ENCODE results near the gene ACTG2. TPM values are rescaled to one million over a fixed set of nuclear protein-coding genes. Genes with fewer than 3 reads are reported as not detected.

Gene ACTG2
- not detected for total RNA-seq (2013)
- polyA plus RNA-seq (not detected), polyA minus RNA-seq (not detected in 2 replicates), total RNA-seq (0 to 1.5 (median 0.05) reads per million in 11 experiments)

GRCh38 chr2:73892631-73893329, at the start of gene ACTG2:
ACTG2 (plus strand) TSS chr2:73893008; CDS start chr2:73901312, 8,304 bp downstream.
- no peaks in the 10 kb centered on the region for H3K36me3 Mint-ChIP-seq
- Histone ChIP-seq H3K9ac (ENCODE audit: insufficient read depth, low read length, poor library complexity, severe bottlenecking) (no peak within 1 kb of the TSS), H3K4me3 (replicated peaks in 1 of 3; ENCODE audit: low read depth in 2 of 3, low read length in 3 of 3) (no peak within 1 kb of the TSS), H3K27ac (ENCODE audit: low read depth in 1 of 2, low read length in 2 of 2) (no peak within 1 kb of the TSS), H3K36me3 (replicated peaks in 1 of 2; ENCODE audit: control insufficient read depth in 1 of 2, insufficient read depth in 2 of 2, low read length in 2 of 2) (no peaks in the 10 kb centered on the region), H4K20me1 (ENCODE audit: insufficient read depth, low read length) (no peaks in the 10 kb centered on the region), H3K79me2 (ENCODE audit: insufficient read depth, low read length) (no peaks in the 10 kb centered on the region), H2AFZ (ENCODE audit: insufficient read depth, low read depth, low read length, poor library complexity, severe bottlenecking) (no peak within 1 kb of the TSS), H3K9me3 (replicated peaks in 1 of 2; ENCODE audit: control insufficient read depth in 1 of 2, insufficient read depth in 1 of 2, low read length in 2 of 2) (no peaks in the 10 kb centered on the region), H3K4me1 (ENCODE audit: control insufficient read depth in 1 of 2, insufficient read depth in 2 of 2, low read length in 2 of 2) (peaks cover 6 to 10% of the 10 kb centered on the region in 2 donors), H3K4me2 (replicated peaks; ENCODE audit: extremely low read depth, low read length, poor library complexity, severe bottlenecking) (no peak within 1 kb of the TSS), H3K27me3 (ENCODE audit: control insufficient read depth in 2 of 2, insufficient read depth in 2 of 2, low read length in 2 of 2) (no peaks in the 10 kb centered on the region)
- H3K27ac Mint-ChIP-seq = no peak within 1 kb of the TSS
- intact Hi-C loops (cut with micrococcal nuclease) = no loop called here
- DNase-seq = no peak
- H3K4me1 Mint-ChIP-seq = peaks cover 18% of the 10 kb centered on the region
- H3K4me3 Mint-ChIP-seq = no peak within 1 kb of the TSS
- H3K9me3 Mint-ChIP-seq = peaks cover 0 to 1% (median 0%) of the 10 kb centered on the region in 7 donors
- TF ChIP-seq CTCF (IDR thresholded peaks at IDR 0.05) = no peak
- WGBS (ENCODE audit: insufficient coverage) = 100% methylated on average over 9 of the region's 15 CpGs
- peaks cover 0 to 4% (median 2%) of the 10 kb centered on the region in 3 donors for H3K27me3 Mint-ChIP-seq (ENCODE audit: low read depth in 3 of 3)

DNA sequence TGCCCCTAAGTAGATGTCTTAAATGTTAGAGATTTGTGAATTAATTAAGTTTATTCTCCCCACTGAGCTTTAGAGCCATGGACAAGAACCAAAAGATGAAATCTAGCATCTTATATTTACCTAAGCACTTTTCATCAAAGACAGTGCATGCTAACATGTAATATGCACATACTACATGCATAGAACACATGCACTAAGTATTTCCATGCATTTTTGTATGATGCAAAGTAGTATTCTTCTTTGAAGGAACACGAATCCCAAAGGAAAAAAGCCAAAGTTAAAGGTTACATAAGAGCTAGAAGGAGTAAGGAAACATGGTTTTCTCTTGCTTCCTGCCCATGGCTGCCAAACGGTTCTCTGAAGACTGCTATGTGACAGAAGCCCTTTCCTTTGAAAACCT, 48.7 kb upstream of the ACTG2 start:
- Histone ChIP-seq H3K9me3 (replicated peaks in 1 of 2; ENCODE audit: control insufficient read depth in 1 of 2, insufficient read depth in 1 of 2, low read length in 2 of 2) (no peaks in the 10 kb centered on the region), H3K9ac (ENCODE audit: insufficient read depth, low read length, poor library complexity, severe bottlenecking) (no peak overlapping the region), H3K4me1 (ENCODE audit: control insufficient read depth in 1 of 2, insufficient read depth in 2 of 2, low read length in 2 of 2) (peaks cover 0 to 2% of the 10 kb centered on the region in 2 donors), H3K27ac (ENCODE audit: low read depth in 1 of 2, low read length in 2 of 2) (no peak overlapping the region), H3K27me3 (ENCODE audit: control insufficient read depth in 2 of 2, insufficient read depth in 2 of 2, low read length in 2 of 2) (no peaks in the 10 kb centered on the region), H3K4me2 (replicated peaks; ENCODE audit: extremely low read depth, low read length, poor library complexity, severe bottlenecking) (no peak overlapping the region), H3K79me2 (ENCODE audit: insufficient read depth, low read length) (peaks cover 24% of the 10 kb centered on the region), H2AFZ (ENCODE audit: insufficient read depth, low read depth, low read length, poor library complexity, severe bottlenecking) (no peak overlapping the region), H4K20me1 (ENCODE audit: insufficient read depth, low read length) (peaks cover 23% of the 10 kb centered on the region), H3K4me3 (replicated peaks in 1 of 3; ENCODE audit: low read depth in 2 of 3, low read length in 3 of 3) (no peak overlapping the region), H3K36me3 (replicated peaks in 1 of 2; ENCODE audit: control insufficient read depth in 1 of 2, insufficient read depth in 2 of 2, low read length in 2 of 2) (peaks cover 60 to 84% of the 10 kb centered on the region in 2 donors)
- no peak overlapping the region for H3K27ac Mint-ChIP-seq
- intact Hi-C loops (cut with micrococcal nuclease) = no loop called here
- DNase-seq = no peak
- TF ChIP-seq CTCF (IDR thresholded peaks at IDR 0.05) = no peak
- no peak overlapping the region for H3K4me3 Mint-ChIP-seq
- H3K36me3 Mint-ChIP-seq = peaks cover 26 to 66% of the 10 kb centered on the region in 2 donors
- no peaks in the 10 kb centered on the region for H3K27me3 Mint-ChIP-seq (ENCODE audit: low read depth in 3 of 3)
- peaks cover under 1% of the 10 kb centered on the region for H3K4me1 Mint-ChIP-seq
- no peaks in the 10 kb centered on the region for H3K9me3 Mint-ChIP-seq
- WGBS (ENCODE audit: insufficient coverage) = no CpG with 5 or more reads among the region's 2 CpGs

Data from CD14-positive monocyte (primary cell).